SHP77 treated with DMSO at 0.1 percent for 48 hours (cell line): ENCODE results near the gene SREBF1.

Experiments used
- DNase-seq: peaks from one replicate; lab custom pipeline; 2025; lab: John Stamatoyannopoulos, UW

Gene SREBF1

GRCh38 chr17:17836818-17837379 is at the start of gene SREBF1:
Gene SREBF1, minus strand, starts transcription at chr17:17836986. Its CDS starts 169 bp downstream, at chr17:17836817.
- peak; percentile 38 for DNase-seq

DNA sequence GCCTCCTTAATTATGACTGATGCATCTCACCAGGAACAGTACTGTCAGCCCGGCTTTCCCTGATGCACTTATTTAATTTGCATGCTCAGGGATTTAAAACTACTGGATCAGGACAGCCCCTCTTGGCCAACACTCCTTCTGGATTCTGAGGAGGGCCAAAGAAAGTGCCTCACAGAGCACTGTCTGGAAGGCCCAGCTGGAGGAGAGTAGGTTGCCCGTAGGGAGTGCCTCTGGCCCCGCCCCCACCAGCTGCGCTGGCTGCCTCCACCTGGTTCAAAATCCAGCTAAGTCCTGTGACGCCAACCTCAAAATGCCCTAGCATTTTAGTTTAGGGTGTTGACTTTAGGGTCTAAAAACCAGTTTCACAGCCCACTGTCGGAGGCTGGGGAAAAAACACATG is 49.4 kb upstream of the SREBF1 start:
- peak; percentile 20 for DNase-seq

- DNase-seq = no peak
Measured at GRCh38 chr17:17884391-17885357, 47.9 kb upstream of the SREBF1 start.

GRCh38 chr17:17883801-17884200 is 47.0 kb upstream of the SREBF1 start:
- no peak for DNase-seq

- no peak for DNase-seq
Measured at GRCh38 chr17:17882082-17882581, 45.3 kb upstream of the SREBF1 start.

- no peak for DNase-seq
Measured at GRCh38 chr17:17880577-17881196, 43.9 kb upstream of the SREBF1 start.

DNA sequence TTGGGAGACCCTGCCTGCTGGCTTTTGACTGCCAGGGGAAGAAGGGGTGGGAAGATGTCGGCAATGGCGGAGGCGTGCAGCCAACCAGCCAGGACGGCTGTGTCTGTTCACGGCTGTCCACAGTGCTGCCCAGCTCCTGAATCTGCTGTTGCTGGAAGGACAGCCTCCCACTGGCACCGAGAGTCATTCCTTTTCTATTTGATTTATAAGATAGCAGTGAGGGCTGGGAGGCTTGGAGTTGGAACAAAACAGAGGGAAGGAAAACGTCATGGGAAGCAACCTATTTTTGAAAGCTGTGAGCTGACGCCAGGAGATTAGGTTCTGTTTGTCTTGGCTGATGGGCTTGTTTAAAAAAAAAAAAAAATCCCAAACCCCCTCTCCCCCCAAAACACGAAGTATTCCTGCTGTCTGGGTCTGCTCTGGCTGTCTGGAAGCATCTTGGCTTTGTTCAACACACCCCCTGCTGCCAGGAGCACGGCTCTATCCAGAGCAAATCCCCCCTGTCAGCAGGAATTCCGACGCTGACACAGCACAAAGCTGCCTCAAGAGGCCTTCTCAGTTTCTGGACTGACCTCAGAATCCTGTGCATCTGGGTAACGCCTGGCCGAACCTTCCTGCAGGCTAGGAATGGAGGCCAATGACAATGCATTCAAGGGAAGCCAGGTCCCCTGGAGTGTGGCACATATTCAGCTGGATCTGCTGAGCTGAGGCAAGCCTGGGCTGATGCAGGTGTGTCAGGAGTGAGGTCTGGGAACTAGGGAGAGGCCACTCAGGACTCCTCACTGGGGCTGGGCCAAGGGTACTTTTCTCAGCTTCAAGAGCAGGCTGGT is 41.0 kb upstream of the SREBF1 start:
- peak; percentile 34 for DNase-seq

DNA sequence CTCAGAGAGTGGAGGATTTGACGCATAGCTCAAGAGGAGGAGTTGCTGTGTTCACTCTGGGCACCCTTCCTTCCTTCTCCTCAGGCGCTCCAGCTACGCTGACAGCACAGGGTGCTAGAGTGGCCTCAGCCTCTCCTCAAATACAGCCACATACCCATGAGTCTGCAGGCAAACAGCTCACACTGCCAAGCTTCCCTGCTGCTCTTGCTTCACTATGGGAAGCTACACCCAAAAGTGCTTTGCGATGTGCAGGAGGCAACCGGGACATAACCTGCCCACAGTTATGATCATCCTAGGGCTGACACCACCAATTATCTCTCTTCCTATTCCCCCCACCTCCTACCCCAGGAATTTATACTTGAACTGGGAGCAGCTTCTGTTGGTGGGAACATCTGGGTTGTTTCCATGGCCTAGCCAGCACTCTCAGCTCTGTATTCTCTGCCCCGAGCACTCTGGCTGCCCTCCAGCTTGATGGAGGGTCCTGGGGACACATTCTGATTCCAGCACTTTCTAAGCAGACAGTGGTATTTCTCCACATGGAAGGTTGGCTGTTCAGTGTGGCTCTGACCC is 40.3 kb upstream of the SREBF1 start:
- no peak for DNase-seq

DNA sequence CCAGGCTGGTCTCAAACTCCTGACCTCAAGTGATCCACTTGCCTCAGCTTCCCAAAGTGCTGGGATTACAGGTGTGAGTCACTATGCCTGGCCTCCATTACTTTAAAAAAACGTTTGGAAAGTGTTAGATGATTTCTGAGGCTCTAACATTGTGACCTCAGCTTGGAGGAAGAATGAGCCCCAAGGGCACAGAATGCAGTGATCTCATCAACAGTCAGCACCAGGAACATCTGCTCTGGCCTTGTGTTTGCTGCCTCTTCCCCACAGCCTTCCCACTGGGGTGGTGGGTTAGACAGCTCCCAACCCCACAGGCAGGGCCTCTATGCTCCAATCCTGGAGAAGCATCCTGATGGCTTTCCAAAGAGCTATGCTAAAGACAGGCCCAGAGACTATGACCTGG is 37.7 kb upstream of the SREBF1 start:
- DNase-seq = no peak

- no peak for DNase-seq
Measured at GRCh38 chr17:17873450-17873991, 36.7 kb upstream of the SREBF1 start.

- DNase-seq = no peak
Measured at GRCh38 chr17:17872547-17873345, 36.0 kb upstream of the SREBF1 start.

- DNase-seq = no peak
Measured at GRCh38 chr17:17871913-17872312, 35.1 kb upstream of the SREBF1 start.

DNA sequence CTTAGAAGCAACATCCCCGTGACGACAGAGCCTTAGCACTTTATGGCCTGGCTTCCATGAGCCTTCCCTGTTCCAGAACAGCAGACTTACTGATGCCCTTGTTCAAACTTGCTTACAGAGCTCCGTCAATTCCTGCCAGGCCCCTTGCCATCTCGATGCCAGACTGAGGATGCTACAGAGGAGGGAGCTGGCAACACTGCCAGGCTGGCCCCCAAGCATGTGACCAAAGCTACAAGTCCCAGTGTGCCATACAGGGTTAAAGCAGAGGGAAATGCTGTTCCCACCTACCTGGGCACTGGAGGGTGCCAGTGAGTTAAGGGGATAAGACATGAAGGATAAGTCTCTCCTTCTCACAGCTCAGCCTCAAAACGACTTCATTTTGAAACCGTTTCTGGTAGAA is 33.5 kb upstream of the SREBF1 start:
- DNase-seq = no peak

GRCh38 chr17:17868641-17869522 is 32.1 kb upstream of the SREBF1 start:
- no peak for DNase-seq

- DNase-seq = no peak
Measured at GRCh38 chr17:17866897-17867296, 30.1 kb upstream of the SREBF1 start.

DNA sequence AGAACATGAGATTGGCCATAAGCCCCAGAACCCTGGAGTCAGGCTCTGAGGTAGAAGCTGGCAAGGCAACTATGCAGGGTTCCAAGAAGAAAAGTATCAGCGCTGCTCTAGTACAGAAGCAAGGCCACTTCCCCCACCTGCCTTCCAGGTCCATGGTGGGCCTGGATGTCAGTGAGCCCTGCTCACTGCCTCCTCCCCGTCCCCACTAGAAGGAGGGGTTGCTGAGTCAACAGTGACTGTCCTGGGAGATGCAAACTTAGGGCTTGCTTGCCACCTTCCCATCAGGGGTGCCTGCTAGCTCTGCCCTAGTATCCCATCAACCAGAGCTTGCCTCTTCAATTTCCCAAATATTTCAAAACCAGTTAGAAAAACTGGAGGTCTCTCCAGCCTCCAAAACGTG is 29.6 kb upstream of the SREBF1 start:
- no peak for DNase-seq

DNA sequence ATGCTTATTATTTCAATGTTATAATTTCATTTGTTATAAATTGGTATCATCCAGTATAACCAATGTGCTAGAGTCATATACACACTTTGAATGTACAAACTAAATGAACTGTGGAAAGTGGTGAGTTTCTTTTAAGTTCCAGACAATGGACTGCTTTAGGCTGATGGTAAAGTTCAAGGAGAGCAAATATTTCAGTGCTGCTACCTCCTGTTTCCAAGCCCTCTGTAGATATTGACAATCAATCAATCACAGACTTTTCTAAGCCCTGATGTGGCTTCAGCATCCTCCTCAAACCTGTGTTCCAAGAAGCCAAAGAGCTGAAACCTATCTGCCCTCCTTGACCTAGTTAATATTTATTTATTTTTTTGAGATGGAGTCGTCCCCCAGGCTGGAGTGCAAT is 28.2 kb upstream of the SREBF1 start:
- no peak for DNase-seq

DNA sequence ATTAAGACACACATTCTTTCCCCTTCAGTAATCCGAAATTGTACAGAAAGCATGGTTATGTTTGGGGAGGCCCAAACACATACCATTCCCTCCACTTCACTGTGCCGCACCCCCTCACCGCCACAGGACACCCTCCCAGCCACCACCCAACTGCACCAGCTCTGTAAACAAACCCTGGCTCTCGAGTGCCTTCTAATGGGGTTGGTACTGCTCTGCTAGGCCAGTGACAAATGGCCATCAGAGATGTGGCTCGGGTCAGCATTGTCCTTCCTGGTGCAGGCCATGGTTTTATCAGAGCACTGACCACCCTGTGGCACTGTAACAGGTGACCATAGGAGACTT is 24.0 kb upstream of the SREBF1 start:
- peak; percentile 19 for DNase-seq
